Fibroblast of the aortic adventitia (primary cell): Measurements from ENCODE around the gene C4BPA. TPM values are rescaled to one million over a fixed set of nuclear protein-coding genes. Genes with fewer than 3 reads are reported as not detected.

ENCODE experiments used
- DNase-seq: peaks from one replicate; pipeline ENCODE4 v3.0.0-alpha.2; 2010; ENCODE audit warnings: low read depth
- H3K4me3 ChIP-seq: 2 replicates; pipeline ENCODE4 v1.5.1; 2011; ENCODE audit warnings: low read depth, mild to moderate bottlenecking, control low read depth, low read length, moderate library complexity
- CTCF ChIP-seq: IDR thresholded peaks from 2 replicates; pipeline ENCODE4 v1.5.1; 2011; ENCODE audit warnings: mild to moderate bottlenecking, low read length, control low read depth, inconsistent platforms; ENCODE audit not compliant: insufficient read depth
- small RNA-seq: library from RNA; depleted of rRNA; stranded (forward); fragments of <200 nt; gene quantifications from one replicate; pipeline ENCODE3, GENCODE V24; 2012
- total RNA-seq: library from RNA; depleted of rRNA; stranded (reverse); fragments of >200 nt; gene quantifications from 2 replicates; pipeline ENCODE4 v1.2.3, GENCODE V29; 2012; ENCODE audit warnings: low replicate concordance

Gene C4BPA
- total RNA-seq, 1 donor: not detected

GRCh38 chr1:207191061-207191460 lies 87.0 kb downstream of the C4BPA start:
- no peak for DNase-seq
- TF ChIP-seq CTCF: no peak
- no peak overlapping the region for H3K4me3 ChIP-seq

GRCh38 chr1:207191776-207192175 lies 87.7 kb downstream of the C4BPA start:
- no peak for DNase-seq
- no peak overlapping the region for H3K4me3 ChIP-seq
- TF ChIP-seq CTCF: no peak

- TF ChIP-seq CTCF: no peak
- H3K4me3 ChIP-seq: no peak overlapping the region
- DNase-seq: no peak
Measured at GRCh38 chr1:207194197-207194596, 90.2 kb downstream of the C4BPA start.

Small RNA genes lying within 50 kb of the gene (small RNA-seq; reads per million reads assigned to genes)
- gene AL445493.1: not detected

Other genes with a start within 250 kb of the C4BPA start
- not detected in 2 replicates for gene IL20, start 238.6 kb upstream of the C4BPA start, total RNA-seq
- not detected in 2 replicates for gene IL24, start 206.8 kb upstream of the C4BPA start, total RNA-seq
- not detected in 2 replicates for gene FCMR, start 182.3 kb upstream of the C4BPA start, total RNA-seq
- not detected in 2 replicates for gene PIGR, start 157.8 kb upstream of the C4BPA start, total RNA-seq
- gene FCAMR, start 133.8 kb upstream of the C4BPA start, total RNA-seq: not detected in 2 replicates
- under 0.01 TPM in 1 of 2 replicates, not detected in the other for gene C1orf116, start 71.5 kb upstream of the C4BPA start, total RNA-seq
- gene YOD1, start 53.0 kb upstream of the C4BPA start, total RNA-seq: 3.5 and 10.1 TPM in 2 replicates
- gene PFKFB2, start 51.0 kb upstream of the C4BPA start, total RNA-seq: 6.9 and 9.0 TPM in 2 replicates
- not detected in 2 replicates for gene C4BPB, start 15.4 kb upstream of the C4BPA start, total RNA-seq
- 25.5 and 34.0 TPM in 2 replicates for gene CD55, start 217.4 kb downstream of the C4BPA start, total RNA-seq